Fibroblast of lung (primary cell): ENCODE measurements around the gene TMCC2.

Source experiments
- EZH2 ChIP-seq: IDR thresholded peaks from 2 replicates; pipeline ENCODE4 v1.5.1; 2012; ENCODE audit warnings: low read length, control low read depth, mild to moderate bottlenecking; ENCODE audit errors: missing control alignments
- TF ChIP-seq, protein P1 (sequence below), 2 donors: IDR thresholded peaks in 1 of 2; conservative IDR thresholded peaks in 1 of 2; 1 replicate in 1 of 2; 2 replicates in 1 of 2; pipeline ENCODE4 v1.5.1; 2011 to 2012; ENCODE audit warnings: low read length in 2 of 2, control low read depth in 1 of 2, inconsistent platforms in 1 of 2, low read depth in 1 of 2, mild to moderate bottlenecking in 1 of 2

DNA sequence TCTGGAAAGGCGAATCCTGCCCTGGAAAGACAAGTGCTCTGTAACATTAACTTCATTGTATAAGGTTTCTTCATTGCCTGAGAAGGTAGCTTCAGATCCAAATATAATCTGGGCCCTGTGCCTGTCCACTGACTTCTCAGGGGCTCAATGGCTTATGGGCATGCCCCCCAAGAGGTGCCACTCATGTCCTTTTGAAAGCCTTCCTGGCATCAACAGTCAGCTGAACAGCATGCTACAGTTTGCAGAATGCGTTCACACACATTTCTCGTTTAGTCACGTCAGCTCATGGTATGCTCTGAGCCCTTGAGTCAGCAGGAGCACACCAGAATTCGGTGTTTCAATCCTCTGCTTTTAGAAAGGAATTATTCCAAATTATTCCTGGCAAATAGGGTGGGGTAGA lies 23.8 kb downstream of the TMCC2 start:
- TF ChIP-seq, protein P1, sequence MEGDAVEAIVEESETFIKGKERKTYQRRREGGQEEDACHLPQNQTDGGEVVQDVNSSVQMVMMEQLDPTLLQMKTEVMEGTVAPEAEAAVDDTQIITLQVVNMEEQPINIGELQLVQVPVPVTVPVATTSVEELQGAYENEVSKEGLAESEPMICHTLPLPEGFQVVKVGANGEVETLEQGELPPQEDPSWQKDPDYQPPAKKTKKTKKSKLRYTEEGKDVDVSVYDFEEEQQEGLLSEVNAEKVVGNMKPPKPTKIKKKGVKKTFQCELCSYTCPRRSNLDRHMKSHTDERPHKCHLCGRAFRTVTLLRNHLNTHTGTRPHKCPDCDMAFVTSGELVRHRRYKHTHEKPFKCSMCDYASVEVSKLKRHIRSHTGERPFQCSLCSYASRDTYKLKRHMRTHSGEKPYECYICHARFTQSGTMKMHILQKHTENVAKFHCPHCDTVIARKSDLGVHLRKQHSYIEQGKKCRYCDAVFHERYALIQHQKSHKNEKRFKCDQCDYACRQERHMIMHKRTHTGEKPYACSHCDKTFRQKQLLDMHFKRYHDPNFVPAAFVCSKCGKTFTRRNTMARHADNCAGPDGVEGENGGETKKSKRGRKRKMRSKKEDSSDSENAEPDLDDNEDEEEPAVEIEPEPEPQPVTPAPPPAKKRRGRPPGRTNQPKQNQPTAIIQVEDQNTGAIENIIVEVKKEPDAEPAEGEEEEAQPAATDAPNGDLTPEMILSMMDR (conservative IDR thresholded peaks at IDR 0.05 in 1 of 2, IDR thresholded peaks at IDR 0.05 in 1 of 2; ENCODE audit: low read depth in 1 of 2, low read length in 2 of 2): no peak
- no peak for TF ChIP-seq EZH2
